HG03097 (cell line): ENCODE data around the gene FAM161B.
"Not testable (repeated sequence)": the region's sequence is repeated elsewhere in the genome, so short reads cannot be mapped to it uniquely, and the experiment has no call there.

Source experiments
- ATAC-seq: cut with Tn5 transposase; IDR thresholded peaks from one replicate; pipeline ENCODE4 v1.9.1; 2021; ENCODE audit not compliant: unreplicated experiment, low FRiP score

Gene FAM161B, protein sequence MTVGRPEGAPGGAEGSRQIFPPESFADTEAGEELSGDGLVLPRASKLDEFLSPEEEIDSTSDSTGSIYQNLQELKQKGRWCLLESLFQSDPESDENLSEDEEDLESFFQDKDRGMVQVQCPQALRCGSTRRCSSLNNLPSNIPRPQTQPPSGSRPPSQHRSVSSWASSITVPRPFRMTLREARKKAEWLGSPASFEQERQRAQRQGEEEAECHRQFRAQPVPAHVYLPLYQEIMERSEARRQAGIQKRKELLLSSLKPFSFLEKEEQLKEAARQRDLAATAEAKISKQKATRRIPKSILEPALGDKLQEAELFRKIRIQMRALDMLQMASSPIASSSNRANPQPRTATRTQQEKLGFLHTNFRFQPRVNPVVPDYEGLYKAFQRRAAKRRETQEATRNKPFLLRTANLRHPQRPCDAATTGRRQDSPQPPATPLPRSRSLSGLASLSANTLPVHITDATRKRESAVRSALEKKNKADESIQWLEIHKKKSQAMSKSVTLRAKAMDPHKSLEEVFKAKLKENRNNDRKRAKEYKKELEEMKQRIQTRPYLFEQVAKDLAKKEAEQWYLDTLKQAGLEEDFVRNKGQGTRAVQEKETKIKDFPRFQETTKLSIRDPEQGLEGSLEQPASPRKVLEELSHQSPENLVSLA

DNA sequence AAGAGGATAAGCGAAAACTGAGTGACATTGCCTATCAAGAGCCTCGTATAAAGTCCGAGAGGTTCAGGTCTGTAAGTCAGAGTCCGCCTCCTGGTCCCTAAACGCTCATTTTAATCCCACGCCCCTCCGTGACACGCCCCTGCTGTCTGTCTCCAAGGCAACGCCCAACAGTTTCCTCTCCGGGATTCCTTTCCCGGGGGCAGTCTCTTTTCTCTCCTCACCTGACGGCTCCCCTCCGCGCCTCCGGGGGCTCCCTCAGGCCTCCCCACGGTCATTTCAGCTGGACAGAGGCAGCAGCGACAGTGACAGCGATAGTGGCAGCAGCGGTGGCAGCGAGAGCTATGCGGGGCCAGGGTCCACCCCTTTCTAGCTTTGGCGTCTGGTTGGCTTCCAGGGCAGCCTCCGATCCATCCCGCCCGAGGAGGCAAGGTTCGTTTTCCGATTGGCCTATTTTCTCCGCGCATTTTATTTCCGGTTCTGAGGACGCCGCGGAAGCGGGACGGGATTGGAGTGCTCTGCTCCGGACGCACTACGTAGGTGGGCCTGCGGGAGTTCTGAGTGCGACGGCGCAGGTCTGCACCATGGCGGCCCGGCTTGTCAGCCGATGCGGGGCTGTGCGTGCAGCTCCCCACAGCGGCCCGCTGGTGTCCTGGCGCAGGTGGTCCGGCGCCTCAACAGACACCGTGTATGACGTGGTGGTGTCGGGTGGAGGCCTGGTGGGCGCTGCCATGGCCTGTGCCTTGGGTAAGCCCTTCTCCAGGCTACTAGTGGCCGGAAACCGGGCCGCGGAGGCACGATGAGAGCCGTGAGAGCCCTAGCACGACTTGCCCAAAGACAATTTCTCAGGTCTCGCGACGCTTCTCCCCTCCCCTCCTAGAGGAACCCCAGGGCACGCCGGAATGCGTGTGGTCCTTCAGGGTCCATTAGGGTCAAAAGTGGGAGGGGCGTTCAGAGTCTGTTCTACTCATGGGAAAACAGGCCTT is at the start of gene FAM161B, which contains the start of gene COQ6:
Gene FAM161B, minus strand, starts transcription at position 343 of the 983 bp plus-strand sequence. Its CDS starts 68 bp downstream, at position 275.
Gene COQ6, plus strand, starts transcription at position 551 of the 983 bp plus-strand sequence. Its CDS starts 31 bp downstream, at position 582.
- ATAC-seq, result peak; percentile 88

DNA sequence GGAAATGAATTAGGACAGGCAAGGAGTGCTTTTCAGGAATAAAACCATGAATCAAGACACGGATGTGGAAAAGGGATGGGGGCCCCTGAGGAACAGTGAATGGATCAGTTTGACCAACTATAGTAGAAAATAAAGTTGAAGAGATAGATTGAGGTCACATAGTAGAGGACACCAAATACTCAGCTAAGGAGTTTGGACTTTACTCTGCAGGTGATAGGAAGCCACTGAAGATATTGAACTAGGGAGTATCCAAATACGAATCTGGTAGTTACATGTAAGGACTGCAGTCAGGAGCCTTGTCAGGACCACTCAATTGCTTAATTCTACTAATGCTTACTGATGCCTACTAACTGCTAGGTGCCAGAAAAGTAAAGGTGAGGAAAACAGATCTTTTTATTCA is 48.8 kb upstream of the FAM161B start:
- ATAC-seq, result no peak

DNA sequence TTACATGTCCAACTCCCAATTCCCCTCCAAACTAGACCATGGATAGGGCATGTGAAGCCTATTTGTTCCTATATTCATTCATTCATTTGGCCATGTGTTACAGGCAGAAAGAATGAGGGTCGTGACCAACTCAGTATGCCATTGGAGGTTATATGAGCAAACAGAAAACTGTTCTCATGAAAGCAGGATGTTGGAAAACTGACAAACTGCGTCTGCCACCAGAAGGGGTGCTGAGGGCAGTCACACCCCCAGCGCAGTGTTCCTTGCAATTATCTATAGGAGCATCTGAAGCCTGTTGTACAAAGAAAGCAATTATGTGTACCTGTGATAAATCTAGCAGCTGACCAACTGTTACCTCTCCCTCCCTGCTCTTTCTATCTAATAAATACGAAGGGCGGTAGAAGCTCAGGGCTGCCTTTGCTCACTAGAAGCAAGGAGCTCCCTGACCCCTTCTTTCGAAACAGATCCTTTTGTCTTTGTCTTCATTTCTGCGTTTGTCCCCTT is 48.1 kb upstream of the FAM161B start:
- ATAC-seq, result no peak

DNA sequence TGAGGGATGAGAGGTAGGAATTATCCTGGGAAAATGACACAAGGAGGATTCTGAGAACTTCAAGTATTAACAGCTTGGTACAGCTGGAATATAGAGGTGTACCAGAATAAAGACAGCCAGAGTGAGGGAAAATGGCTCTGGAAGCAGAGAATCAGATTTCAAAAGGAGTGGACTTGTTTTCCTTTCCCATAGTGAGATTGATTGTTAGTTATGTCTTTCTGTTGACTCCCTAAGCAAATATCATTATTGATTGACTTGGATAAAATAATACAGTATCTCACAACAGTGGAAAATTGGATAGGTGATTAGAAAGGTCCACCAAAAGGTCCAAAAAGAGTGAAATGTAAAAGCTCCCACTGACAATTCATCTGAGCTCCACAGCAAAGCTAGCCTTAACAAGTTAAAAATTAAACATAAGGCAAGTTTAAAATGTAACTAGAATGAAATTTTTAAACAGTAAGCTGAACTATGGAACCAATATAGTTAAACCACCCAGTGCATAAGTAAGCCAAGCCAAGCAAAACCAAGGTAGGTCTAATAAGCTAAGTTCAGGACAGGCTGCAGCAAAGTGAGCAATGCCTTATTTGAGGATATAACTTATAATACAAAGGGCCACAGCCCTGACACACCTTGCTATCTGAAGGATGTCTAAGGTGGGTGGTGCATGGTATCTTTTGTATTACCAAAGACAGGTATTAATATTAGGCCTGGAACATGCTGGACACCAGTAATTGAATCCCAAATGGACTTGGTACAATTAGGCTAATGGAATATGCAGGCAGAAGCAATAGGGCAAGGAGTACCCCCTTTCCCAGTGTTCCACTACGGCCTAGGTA is 47.4 kb upstream of the FAM161B start:
- ATAC-seq, result no peak

DNA sequence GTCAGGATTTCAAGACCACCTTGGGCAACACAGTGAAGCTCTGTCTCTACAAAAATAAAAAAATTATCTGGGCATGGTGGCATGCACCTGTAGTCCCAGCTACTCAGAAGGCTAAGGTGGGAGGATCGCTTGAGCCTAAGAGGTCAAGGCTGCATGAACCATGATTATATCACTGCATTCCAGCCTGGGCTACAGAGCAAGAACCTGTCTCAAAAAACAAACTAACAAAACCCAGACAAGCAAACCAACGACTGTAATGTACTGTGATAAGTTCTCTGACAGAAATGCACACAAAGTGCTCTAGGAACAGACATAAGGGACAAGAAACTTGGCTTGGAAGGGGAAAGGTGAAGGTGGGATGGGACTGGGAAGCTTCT is 46.8 kb upstream of the FAM161B start:
- ATAC-seq, result no peak

DNA sequence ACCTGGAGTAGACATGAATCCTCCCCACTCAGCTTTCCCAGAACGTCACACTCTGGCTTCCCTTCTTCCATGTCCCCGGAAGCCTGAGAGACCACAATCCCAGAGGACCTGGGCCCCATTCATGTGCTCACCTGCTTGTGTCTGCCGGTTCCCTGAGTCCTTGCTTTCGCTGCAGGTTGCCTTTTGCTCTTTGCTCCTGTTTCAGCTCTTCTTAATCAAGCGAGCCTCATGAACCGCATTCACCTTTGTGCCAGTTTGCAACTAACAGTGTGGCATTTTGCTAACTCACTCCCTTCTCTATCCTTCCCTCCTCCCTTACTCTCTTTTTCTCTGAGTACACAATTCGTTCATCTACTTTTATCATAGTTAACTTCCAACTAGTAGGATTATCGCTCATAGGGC is 46.1 kb upstream of the FAM161B start:
- no peak for ATAC-seq

DNA sequence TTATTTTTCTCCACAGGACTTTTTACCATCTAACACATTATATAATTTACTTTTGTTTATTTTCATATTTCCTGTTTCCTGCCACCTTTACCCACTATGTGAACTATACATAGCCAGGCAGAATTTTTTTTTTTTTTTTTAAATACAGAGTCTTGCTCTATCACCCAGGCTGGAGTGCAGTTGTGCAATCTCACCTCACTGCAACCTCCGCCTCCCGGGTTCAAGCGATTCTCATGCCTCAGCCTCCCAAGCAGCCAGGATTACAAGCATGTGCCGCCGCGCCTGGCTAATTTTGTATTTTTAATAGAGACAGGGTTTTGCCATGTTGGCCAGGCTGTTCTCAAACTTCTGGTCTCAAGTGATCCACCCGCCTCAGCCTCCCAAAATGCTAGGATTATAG is 45.0 kb upstream of the FAM161B start:
- not testable (repeated sequence) for ATAC-seq

DNA sequence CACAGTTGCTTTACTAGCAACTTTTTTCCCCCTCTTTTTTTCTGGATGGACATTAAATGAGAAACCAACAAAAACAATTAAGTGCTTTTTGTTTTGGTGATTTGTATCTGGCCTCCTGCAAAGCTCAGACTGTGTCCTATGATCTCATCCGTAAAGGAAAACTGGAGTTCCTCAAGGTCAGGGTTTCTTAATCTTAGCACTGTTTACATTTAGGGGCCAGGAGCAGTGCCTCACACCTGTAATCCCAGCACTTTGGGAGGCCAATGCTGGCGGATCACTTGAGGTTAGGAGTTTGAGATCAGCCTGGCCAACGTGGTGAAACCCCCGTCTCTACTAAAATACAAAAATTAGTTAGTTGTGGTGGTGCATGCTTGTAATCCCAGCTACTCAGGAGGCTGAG is 41.2 kb upstream of the FAM161B start:
- no peak for ATAC-seq

DNA sequence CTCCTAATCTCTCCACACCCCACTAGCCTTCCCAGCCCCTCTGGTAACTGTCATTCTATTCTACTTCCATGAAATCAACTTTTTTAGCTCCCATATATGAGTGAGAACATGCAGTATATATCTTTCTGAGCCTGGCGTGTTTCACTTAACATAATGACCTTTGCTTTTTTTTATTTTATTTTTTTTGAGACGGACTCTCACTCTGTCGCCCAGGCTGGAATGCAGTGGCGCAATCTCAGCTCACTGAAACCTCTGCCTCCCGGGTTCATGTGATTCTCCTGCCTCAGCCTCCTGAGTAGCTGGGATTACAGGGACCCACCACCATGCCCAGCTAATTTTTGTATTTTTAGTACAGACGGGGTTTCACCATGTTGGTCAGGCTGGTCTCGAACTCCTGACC is 38.8 kb upstream of the FAM161B start:
- not testable (repeated sequence) for ATAC-seq

DNA sequence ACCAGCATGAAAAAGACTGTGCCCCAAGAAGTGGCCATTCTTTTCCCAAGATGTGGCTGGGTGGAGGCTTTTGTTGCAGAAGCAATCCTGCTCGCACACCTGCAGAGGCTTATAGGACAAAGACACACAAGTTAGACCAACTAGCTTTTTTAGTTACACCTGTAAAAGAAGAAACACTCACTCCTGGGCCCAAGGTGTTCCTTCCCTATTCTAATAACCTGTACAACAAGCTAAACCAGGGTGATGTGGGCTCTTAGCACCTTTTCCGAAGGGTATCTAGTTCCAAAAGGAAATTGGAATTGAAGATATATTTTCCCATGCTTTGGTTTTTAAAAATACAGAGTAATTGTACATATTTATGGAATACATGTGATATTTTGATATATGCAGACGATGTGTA is 38.2 kb upstream of the FAM161B start:
- no peak for ATAC-seq

DNA sequence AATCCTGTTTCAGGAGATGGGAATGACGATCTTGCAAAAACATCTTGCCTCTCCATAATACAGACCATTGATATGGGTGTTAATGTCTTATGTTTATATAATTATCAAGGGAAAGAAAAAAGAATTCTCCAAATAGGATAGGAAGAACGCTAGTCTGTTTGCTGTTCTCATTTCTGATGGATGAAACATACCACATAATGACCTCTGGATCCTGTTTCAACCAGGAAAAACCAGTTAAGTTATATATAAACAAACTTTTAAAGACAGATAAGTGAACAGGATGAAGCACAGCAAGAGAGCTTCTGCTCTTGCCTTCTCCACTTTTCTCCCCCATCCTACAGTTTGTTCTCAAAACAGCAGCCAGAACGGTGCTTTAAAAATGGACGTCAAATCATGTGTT is 28.0 kb upstream of the FAM161B start:
- ATAC-seq, result no peak

DNA sequence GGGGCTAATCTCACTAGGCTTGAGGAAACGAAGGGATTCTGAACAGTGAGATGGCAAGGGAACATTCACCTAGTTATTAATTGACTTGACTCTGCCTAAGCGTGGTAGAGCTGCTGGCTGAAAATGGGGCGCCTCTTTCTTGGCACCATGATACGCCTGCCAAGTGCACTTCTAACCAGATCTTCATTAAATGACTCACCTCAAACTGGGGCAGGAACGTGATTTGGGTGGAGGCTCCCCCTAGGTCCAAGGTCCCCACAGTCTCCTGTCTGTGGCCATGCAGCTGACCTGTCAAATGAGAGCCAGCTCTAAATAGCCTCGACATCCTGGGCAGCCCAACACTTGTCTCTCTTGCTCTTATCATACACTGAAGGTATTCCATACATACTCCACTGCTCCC is 26.2 kb upstream of the FAM161B start:
- ATAC-seq, result no peak

DNA sequence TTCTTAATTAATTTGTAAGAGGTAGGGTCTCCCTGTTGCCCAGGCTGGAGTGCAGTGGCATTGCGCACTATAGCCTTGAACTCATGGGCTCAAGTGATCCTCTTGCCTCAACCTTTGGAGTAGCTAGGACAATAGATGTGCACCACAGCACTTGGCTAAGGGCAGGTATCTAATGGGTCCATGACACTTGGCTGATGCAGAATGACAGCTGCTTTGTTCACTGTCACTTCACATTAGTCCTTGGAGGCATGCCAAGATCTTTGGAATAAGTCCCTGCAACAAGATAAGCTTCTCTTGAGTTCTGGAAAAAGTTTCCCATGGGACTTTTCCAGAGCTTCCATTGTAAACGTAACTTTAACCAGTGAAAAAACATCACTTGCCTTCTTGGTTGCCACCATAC is 23.6 kb upstream of the FAM161B start:
- ATAC-seq, result no peak

DNA sequence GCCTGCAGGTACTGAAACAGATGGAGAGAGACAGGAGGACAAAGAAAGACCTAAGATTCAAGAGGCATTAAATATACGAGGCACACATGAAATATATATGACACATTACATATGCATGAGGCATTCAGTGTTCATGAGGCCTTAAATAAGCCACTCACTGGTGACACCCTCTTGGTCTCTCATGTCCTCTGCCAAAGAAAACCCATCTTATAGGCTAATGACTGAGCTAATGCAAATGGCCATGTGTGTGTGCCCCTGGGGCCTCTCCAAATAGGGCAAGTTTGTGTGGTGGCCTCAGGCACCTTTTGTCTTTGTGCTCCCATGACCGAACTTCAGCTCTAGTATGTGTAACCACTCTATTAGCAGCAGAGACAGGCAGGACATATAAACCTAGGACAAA is 19.0 kb upstream of the FAM161B start:
- ATAC-seq, result no peak

DNA sequence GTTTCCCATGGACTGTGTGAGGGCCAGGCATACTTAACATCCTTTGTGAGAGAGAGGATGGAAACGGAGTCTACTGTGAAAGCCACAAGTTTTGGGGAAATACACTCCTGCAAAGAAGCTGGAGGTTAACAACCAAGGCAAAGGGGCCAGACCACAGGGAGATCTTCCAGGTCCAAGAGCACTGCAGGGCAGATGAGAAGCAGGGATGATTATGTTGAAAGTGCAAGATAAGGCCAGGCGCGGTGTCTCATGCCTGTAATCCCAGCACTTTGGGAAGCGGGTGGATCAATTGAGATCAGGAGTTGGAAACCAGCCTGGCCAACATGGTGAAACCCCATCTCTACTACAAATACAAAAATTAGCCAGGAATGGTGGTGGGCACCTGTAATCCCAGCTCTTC is 15.3 kb upstream of the FAM161B start:
- ATAC-seq, result no peak

DNA sequence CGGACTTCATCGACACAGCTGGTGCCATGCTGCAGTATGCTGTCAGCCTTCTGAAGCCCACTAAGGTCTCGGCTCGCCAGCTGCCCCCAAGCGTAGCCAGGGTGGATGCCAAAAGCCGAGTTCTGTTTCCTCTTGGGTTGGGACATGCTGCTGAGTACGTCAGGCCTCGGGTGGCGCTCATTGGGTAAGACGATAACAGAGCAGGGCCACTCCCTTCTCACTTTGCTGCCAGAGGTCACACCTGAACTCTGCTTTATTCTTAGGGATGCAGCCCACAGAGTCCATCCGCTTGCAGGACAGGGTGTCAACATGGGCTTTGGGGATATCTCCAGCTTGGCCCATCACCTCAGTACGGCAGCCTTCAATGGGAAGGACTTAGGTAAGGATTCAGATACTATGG is 11.3 kb upstream of the FAM161B start:
- ATAC-seq, result no peak

DNA sequence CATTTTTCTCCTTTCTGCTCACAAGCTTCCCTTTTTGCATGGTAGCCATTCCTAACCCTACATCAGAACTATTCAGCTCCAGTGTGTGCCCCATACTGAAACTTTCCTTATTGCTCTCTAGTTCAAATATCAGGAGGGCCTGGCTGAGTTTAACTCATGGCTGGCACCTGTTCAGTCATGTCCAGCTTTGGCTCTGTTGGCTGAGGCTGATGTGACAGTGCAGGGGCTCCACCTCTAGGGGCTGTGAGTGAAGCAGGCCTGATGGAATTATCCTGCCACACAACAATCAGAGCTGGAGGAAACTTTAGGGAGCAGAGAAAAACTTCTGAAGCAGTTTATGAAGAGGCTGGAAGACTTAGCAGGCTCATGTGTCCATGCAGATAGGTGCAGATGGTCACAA is 8.7 kb upstream of the FAM161B start:
- ATAC-seq, result no peak

DNA sequence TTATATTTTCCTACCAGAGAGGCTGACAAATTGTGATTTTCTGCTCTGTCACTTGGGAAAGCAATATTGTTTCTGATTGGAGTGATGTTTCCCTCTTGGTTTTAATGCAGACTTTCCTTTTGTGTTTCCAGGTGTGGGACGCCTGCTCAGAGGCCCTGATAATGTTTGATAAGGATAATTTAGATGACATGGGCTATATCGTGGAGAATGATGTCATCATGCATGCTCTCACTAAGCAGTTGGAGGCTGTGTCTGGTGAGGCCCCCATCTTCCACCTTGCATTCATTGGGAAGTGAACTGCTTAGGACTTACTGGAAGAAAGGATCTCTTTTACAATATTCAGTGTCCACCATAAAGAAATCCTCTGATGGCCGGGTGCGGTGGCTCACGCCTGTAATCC is 5.8 kb upstream of the FAM161B start:
- ATAC-seq, result no peak

DNA sequence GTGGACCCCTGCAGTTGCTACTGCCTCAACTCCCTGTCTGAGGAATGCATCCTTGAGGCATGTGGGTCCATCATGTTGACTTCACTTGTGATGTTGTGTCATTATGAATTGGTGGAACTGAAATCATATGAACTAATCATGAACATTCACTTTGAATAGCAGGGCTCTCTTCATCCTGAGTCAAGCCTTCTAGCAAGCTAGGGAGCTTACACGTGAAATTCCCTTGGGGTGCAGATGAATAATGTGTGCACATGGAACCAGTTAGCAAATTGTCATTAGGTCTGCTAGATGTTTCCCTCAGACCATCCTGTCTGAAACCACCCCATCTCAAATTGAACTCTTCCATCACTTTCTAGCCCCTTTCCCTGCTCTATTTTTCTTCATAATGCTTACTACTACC is 3.8 kb upstream of the FAM161B start:
- ATAC-seq, result no peak

DNA sequence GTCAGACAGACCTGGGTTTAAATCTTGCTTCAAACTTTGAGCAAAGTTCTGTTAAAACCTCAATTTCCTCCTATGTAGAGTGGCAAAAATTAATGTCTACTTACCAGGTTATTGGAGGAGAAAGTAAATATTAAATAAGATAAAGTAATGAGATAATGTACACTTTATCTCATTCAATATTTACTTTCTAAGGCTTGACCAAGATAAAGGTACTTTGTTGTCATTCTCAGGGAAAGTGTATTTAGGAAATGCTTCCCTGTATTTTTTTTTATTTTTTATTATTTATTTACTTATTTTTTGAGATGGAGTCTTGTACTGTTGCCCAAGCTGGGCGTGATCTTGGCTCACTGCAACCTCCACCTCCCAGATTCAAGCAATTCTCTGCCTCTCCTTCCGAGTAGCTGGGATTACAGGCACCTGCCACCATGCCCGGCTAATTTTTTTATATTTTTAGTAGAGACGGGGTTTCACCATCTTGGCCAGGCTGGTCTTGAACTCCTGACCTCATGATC is 4.7 kb downstream of the FAM161B start:
- no peak for ATAC-seq
